SIG-M5 treated with dmso at 0.1 percent for 504 hours (cell line): ENCODE data around the gene FCHO2.
"Not testable (repeated sequence)": the region's sequence is repeated elsewhere in the genome, so short reads cannot be mapped to it uniquely, and the experiment has no call there.

Source experiments
- DNase-seq: peaks from one replicate; lab custom pipeline; 2025; ENCODE audit not compliant: unreplicated experiment; lab: John Stamatoyannopoulos, UW

FCHO2 gene

DNA sequence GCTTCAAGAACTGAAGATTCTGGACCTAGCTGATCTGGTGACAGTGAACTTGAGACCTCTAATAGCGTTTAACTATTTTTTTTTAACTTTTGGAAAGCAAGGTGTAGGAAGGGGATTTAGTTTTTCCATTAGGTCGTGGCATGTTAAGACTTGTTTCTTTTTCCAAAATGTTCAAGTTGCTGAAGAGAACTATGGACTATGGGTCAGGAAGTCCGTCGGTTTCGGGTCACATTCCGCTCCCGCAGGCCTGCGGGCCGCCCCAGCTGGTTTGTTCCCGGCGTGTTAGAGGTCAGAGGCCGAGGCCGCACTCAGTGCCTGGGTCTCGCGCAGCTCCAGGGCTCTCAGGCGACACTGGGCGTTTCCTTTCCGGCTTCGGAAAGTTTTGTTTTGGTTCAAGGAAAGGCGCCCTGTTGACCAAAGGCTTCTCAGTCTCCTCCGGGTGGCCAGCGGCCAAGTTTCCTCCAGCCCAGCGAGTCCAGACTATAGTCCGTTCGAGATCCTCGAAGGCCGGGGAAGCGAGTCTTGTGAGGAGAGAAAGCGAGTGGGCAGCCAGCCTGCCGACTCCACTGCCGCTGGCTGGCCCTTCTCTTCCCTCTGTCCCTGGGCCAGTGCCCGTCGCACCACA is 586 bp upstream of the FCHO2 start:
- DNase-seq, result peak; percentile 60

DNA sequence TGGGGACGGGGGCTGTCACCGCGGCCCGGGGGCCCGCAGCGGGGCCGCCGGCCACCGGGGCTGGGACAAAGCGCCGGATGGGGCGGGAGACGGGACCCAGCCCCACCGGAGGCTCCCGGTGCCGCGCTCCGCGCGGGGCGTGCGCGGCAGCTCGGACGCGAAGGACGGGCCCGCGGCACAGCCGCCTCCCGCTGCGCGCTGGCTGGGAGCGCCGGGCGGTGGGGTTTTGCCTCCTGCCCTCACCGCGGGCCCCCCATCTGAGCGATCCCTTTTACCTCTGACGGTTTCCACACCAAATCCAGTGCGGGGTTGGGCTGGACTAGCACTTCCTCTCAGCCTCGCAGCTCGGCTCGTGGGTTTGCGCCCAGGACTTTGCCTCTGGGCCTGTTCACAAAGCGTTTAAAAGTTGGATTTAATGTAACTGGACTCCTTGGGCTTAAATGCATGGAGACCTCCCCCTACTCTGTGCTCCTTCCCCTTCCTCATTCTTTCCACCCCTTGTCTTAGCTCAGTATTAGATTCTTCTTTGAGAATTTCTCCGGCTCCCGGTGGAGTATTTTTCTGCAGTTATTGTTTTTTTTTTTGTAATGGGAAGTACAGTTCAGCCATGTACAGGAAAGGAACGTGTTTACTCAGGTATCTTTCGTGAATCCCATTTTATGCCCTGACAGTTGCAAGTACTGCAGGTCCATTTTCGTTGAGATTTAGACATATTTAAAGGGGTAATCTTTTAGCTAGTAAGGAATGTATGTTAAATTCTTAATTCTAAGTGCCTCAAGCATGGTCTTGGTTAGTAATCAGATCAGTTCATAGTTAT is 691 bp downstream of the FCHO2 start:
- peak; percentile 53 for DNase-seq

DNA sequence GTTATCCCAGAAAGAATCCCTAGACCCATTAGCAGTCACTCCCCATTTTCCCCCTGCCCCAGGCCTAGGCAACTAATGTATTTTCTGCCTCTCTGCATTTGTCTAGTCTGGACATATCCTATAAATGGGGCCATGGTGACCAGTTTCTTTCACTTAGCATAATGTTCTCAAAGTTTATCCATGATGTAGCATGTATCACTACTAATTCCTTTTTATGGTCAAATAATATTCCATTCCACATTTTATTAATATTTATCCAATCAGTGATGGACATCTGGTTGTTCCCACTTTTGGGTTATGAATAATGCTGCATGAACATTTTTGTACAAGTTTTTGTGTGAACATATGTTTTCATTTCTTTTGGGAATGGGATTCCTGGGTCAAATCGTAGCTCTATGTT is 1.5 kb downstream of the FCHO2 start:
- no peak for DNase-seq

DNA sequence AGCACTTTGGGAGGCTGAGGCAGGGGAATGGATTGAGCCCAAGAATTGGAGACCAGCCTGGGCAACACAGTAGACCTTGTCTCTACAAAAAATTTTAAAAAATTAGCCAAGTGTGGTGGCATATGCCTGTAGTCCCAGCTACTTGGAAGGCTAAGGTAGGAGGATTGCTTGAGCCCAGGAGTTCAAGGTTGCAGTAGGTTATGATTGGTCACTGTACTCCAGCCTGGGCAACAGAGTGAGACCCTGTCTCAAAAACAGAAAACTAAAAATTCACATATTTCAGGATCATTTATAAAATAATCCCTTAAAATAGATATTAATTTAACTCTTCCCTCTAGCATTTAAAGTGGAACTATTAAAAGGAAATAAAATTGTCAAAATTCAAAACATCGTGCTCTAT is 3.4 kb downstream of the FCHO2 start:
- DNase-seq, result no peak

DNA sequence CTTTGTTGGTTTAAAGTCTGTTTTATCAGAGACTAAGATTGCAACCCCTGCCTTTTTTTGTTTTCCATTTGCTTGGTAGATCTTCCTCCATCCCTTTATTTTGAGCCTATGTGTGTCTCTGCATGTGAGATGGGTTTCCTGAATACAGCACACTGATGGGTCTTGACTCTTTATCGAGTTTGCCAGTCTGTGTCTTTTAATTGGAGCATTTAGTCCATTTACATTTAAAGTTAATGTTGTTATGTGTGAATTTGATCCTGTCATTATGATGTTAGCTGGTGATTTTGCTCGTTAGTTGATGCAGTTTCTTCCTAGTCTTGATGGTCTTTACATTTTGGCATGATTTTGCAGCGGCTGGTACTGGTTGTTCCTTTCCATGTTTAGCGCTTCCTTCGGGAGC is 18.6 kb downstream of the FCHO2 start:
- DNase-seq, result not testable (repeated sequence)

DNA sequence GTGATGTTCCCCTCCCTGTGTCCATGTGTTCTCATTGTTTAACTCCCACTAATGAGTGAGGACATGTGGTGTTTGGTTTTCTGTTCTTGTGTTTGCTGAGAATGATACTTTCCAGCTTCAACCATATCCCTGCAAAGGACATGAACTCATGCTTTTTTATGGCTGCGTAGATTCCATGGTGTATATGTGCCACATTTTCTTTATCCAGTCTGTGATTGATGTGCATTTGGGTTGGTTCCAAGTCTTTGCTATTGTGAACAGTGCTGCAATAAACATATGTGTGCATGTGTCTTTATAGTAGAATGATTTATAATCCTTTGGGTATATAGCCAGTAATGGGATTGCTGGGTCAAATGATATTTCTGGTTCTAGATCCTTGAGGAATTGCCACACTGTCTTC is 21.0 kb downstream of the FCHO2 start:
- not testable (repeated sequence) for DNase-seq

DNA sequence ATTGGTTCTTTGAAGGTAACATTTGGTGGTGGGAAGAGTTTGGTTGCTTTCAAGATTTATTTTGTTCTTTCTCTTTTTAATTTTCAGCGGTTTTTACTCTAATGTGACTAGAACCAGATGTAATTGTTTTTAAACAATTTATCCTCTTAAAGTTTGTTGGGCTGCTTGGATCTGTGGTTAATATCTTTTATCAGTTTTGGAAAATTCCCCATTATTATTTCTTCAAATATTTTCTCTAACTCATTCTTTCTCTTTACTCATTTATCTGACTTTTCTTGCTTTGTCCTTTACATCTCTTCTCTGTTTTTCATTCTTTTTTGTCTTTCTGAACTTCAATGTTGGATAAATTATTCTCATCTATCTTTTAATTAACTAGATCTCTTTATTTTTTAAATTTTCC is 29.9 kb downstream of the FCHO2 start:
- no peak for DNase-seq

DNA sequence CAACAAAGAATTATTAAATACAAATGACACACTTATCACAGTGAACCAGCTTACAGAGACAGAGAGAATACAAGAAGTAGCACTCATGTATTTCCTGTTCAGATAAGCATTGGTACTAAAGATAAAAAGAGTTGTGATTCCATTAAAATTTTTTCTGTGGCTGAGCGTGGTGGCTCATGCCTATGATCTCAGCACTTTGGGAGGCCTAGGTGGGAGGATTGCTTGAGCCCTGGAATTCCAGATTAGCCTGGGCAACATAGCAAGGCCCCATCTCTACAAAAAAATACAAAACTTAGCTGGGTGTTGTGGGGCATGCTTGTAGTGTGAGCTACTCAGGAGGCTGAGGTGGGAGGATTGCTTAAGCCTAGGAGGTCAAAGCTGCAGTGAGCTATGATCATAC is 32.9 kb downstream of the FCHO2 start:
- DNase-seq, result no peak

DNA sequence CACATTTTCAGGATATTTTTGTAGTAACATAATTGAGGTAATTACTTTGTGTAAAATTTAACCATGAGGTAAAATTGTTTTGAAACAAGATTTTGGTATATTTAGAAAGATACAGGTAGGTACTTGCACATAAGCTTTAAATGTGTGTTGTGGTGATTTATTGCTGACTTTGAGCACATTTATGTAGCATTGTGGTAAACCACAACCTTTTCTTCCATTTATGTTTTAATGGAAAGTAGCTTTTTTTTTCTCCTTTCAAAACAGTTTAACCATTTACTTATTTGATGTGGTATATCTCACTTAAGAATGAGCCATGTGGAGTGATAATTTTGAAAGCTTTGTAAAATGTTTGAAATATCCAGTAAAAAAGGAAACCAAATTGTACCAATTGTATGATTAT is 35.6 kb downstream of the FCHO2 start:
- no peak for DNase-seq

DNA sequence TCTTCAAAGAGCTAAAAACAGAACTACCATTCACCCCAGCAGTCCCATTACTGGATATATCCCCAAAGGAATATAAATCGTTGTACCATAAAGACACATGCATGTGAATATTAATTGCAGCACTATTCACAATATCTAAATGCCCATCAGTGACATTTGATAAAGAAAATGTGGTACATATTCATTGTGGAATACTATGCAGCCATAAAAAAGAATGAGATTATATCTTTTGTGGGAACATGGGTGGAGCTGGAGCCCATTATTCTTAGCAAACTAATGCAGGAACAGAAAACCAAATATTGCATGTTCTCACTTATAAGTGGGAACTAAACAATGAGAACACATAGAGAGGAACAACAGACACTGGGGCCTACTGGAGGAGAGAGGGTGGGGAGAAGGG is 38.7 kb downstream of the FCHO2 start:
- no peak for DNase-seq

DNA sequence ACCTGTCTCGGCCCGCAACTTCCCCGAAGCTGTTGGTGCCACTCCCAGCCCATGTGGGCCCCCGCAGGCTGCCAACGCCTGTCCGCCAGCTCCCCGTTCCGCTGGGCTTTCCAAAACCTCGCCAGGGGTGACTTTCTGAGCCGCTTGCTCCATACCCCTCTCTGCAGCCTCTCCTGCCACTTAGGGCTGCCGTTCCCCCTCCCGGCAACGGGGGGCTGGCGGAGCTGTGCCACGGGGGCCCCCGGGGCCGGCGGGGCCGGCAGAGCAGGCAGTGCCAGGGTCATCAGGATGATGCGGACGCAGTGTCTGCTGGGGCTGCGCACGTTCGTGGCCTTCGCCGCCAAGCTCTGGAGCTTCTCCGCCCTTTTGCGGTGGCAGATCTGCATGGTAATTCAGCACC is 40.8 kb downstream of the FCHO2 start:
- DNase-seq, result no peak

DNA sequence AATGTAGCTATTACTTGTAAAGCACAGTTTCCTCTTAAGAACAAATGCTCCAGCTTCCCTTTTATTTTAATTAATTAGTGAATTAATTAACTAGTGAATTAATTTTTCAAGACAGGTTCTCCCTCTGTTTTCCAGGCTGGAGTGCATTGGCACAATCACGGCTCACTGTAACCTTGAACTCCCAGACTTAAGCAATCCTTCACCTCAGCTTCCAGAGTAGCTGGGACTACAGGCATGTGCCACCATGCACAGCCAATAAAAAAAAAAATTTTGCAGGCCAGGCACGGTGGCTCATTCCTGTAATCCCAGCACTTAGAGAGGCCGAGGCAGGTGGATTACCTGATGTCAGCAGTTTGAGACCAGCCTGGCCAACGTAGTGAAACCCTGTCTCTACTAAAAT is 44.1 kb downstream of the FCHO2 start:
- no peak for DNase-seq

DNA sequence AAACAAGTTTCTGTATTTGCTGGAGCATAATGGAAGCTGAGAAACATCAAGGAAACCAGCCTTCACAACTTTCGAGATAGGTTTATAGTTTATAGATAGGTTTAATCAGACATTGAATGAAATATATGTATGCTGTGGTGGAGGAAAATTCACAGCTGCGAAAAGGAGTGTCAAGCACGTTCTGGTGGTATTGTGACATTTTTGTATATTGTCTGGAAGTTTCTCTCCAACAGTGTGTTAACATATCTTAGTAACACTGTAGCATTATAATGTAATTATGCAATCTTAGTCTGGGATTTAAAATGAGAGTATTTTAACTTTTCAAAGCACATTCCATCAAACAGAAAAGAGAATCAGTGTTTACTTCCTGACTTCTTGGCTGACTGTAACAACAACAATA is 50.0 kb downstream of the FCHO2 start:
- DNase-seq, result no peak

DNA sequence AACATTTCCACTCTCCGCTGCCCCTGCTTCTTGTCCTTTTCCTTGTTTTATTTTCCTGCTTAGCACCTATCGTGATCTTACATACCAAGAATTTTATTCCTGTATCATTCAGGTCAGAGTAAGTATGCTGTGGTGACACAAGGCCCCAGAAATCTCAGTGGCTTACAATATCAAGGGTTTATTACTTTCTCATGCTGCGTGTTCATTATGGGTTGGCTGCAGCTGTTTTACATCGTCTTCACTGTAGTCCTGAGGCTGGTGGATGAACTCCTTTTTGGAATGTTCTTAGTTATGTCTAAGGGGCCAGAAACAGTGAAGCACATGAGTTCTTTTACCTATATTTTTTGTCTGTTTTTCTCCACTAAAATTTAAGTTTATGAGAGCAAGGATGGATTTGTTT is 51.2 kb downstream of the FCHO2 start:
- no peak for DNase-seq

DNA sequence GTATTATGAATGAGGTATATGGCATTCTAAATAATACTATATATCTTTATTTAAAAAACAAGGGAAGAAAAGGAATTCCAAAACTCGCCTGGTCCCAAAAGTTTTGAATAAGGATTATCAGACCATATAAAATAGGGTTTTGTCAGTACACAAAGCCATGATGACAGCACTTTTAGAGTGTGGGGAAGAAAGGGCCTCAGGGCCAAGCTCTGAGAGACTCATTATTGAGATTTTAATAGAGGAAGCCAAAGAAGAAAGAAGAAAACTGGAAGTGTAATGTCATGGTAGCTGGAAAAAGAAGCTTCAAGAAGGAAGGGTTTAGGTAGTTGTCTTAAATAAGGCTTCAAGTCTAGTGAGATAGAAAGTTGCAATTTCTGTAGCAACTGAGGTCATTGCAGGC is 53.0 kb downstream of the FCHO2 start:
- no peak for DNase-seq

DNA sequence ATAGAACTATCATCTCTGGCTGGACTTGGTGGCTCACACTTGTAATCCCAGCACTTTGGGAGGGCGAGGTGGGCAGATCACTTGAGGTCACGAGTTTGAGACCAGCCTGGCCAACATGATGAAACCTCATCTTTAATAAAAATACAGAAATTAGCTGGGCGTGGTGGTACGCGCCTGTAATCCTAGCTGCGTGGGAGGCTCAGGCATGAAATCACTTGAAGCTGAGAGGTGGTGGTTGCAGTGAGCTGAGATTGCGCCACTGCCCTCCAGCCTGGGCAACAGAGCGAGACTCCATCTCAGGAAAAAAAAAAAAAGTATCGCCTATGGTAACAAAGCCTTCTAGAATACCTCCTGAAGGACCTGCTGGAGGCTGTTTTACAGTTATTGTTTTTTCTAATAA is 55.8 kb downstream of the FCHO2 start:
- DNase-seq, result not testable (repeated sequence)

DNA sequence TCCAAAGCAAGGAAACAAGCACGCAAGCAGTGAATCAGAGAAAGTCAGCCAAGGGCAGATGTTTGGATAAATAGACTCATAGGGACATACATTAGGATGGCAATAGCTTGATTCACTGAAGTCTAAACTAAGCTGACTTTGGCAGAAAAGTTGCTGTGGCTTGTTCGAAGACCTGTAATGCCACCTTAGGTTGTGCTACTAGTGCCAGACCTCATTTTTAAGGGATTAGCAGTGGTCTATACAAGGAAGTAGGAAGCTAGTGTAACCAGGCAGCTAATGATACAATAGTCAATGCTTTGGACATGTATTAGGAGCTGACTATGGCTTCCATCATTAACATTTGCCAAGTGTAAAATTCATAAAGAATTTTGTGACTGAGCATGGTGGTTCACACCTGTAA is 63.1 kb downstream of the FCHO2 start:
- no peak for DNase-seq

DNA sequence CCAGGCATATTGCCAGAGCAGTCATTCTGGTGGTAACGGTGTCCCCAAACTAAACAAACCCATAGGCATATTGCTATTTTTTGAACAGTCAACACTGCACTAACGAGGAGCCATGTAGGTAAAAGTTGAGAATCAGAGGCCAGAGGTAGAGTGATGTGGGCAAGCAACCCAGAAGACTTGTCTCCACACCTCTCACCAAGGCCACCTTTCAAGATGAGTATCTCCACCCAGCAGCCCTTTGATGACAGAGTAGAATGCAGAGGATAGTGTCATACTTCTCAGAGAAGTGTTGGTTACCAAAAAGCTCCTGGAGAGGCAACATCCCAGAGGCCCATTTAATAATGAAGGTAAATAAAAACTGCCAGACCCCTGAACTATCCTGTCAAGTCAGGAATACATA is 63.9 kb downstream of the FCHO2 start:
- no peak for DNase-seq

DNA sequence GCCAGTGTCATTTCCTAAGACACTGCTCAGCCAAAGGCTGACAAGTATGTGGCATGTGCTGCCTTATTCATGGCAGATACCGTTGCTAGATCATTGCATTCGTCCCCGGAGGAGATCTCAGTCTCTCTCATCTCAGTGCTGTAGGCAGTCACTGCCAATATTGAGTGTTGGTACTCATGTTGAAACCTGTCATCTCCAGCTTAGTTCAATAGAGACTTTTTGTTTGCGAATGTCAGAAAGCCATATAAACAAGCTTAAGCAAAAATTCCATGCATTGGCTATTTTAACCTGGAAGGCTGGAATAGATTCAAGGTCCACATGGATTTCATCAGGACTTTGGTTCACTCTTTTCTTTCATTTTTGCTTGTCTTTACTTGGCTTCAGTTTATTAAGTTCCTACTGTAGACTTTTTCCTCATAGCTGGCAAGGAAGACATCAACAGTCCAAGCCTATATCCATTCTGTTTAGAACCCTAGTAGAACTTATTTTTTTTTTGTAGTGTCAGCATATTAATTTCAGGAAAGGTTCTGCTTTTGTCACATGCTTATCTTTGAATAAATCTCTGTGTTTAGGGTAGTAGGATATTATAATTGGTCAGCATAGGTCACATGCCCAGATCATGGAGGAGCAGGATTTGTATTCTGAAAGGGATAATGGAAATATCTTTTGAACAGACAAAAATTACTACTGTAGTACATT is 66.8 kb downstream of the FCHO2 start:
- DNase-seq, result no peak

DNA sequence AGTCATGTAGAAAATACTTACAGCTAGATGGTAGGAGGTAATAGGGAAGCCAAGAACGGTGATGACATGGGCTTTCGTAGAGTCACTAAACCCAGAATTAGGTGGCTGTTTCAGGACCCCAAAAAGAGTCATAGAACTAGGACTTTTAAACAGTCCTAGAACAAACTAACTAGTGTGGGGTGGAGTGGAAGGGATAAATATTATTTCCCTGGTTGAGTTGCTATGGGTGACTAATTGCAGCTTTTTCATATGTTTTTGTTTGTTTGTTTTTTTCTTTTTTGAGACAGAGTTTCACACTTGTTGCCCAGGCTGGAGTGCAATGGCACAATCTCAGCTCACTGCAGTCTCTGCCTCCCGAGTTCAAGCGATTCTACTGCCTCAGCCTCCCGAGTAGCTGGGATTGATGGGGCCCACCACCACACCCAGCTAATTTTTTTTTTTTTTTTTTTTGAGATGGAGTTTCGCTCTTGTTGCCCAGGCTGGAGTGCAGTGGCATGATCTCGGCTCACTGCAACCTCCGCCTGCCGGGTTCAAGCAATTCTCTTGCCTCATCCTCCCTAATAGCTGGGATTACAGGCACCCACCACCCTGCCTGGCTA is 69.2 kb downstream of the FCHO2 start:
- not testable (repeated sequence) for DNase-seq

DNA sequence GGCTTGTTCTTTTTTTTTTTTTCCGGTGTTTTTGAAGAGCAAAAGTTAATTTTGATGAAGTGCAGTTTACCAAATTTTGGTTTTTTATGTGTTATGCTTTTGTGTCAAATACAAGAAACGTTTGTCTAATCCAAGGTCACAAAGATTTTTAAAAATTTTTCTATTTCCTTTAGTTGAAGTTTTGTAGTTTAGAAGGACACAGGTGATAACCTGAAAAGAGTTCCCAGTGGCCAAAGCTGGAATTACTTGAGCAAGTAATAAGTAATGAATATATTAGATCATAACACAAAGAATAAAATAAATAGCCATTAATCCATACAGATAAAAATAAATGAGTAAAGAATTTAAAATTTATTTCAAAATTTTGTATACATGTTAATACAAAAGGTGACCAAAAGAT is 71.5 kb downstream of the FCHO2 start:
- DNase-seq, result no peak

DNA sequence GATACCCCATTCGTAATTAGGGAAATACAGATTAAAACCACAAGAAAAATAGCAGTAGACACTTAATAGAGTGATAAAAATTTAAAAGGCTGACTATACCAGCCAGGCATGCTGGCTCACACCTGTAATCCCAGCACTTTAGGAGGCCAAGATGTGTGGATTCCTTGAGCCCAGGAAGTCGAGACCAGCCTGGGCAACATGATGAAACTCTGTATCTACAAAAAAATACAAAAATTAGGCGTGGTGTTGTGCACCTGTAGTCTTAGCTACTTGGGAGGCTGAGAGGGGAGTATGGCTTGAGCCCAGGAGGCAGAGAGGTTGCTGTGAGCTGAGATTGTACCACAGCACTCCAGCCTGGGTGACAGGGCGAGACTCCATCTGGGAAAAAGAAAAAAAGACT is 72.0 kb downstream of the FCHO2 start:
- DNase-seq, result no peak
